Measurements from ENCODE around the gene PDSS2.

DNA sequence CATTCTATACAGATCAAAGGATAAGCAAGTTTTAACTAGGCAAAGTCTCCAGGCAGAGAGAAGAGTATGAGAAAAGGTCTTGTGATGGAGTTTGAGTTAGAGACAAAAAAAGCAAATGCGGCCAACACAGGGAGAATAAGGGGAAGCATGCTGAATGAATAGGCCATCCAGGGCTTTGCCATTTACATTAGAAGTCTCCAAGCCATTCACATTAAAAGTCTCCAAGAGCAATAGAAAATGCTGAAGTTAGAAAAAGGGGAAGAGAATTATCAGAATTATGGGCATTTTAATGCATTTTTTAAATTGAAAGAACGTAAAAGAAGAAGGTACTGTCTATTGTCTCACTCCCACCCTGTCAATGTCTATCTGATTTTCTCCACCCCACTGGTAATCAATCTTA lies 49.4 kb downstream of the PDSS2 start:
- TF ChIP-seq EZH2 (IDR thresholded peaks at IDR 0.05; ENCODE audit: borderline replicate concordance, low read depth, low read length) (no peak), ZNF764 (CRISPR knock-in tag; IDR thresholded peaks at IDR 0.05; ENCODE audit: low read depth) (no peak), MAX (CRISPR knock-in tag; IDR thresholded peaks at IDR 0.05) (no peak), ZNF699 (CRISPR knock-in tag; IDR thresholded peaks at IDR 0.05; ENCODE audit: insufficient replicate concordance) (no peak), FOS (IDR thresholded peaks at IDR 0.05; ENCODE audit: extremely low read depth, insufficient read length) (no peak), SMARCC2 (IDR thresholded peaks at IDR 0.05; ENCODE audit: low read depth) (no peak), ZNF174 (CRISPR knock-in tag; IDR thresholded peaks at IDR 0.05) (no peak), GABPB1 (CRISPR knock-in tag; IDR thresholded peaks at IDR 0.05) (no peak), KLF6 (CRISPR knock-in tag; IDR thresholded peaks at IDR 0.05; ENCODE audit: borderline replicate concordance) (no peak), TBP (optimal IDR thresholded peaks at IDR 0.05; ENCODE audit: low read depth, low read length) (no peak), ZBTB33 (CRISPR knock-in tag; IDR thresholded peaks at IDR 0.05) (no peak), ATF3 (IDR thresholded peaks at IDR 0.05) (no peak), ATF3 (CRISPR knock-in tag; conservative IDR thresholded peaks at IDR 0.05) (no peak)
- TF ChIP-seq, protein P1, sequence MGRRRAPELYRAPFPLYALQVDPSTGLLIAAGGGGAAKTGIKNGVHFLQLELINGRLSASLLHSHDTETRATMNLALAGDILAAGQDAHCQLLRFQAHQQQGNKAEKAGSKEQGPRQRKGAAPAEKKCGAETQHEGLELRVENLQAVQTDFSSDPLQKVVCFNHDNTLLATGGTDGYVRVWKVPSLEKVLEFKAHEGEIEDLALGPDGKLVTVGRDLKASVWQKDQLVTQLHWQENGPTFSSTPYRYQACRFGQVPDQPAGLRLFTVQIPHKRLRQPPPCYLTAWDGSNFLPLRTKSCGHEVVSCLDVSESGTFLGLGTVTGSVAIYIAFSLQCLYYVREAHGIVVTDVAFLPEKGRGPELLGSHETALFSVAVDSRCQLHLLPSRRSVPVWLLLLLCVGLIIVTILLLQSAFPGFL (CRISPR knock-in tag; IDR thresholded peaks at IDR 0.05), result no peak
- TF ChIP-seq, protein P2, sequence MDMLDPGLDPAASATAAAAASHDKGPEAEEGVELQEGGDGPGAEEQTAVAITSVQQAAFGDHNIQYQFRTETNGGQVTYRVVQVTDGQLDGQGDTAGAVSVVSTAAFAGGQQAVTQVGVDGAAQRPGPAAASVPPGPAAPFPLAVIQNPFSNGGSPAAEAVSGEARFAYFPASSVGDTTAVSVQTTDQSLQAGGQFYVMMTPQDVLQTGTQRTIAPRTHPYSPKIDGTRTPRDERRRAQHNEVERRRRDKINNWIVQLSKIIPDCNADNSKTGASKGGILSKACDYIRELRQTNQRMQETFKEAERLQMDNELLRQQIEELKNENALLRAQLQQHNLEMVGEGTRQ (CRISPR knock-in tag; IDR thresholded peaks at IDR 0.05), result no peak
